H1 (cell line): Measurements from ENCODE around the gene ARHGEF26.

Experiments used
- CEBPB ChIP-seq: IDR thresholded peaks from 2 replicates; pipeline ENCODE4 v1.6.1; 2012; ENCODE audit warnings: low read depth, low read length
- EZH2 ChIP-seq: fragments of 200-600 bp; sonication (generic); IDR thresholded peaks from 2 replicates; pipeline ENCODE4 v1.7.1; 2012; ENCODE audit warnings: low read depth, mild to moderate bottlenecking, moderate library complexity, low read length, inconsistent platforms; ENCODE audit not compliant: severe bottlenecking
- GABPA ChIP-seq: IDR thresholded peaks from 2 replicates; pipeline ENCODE4 v1.6.1; 2011; ENCODE audit warnings: mild to moderate bottlenecking, low read length, moderate library complexity, borderline replicate concordance; ENCODE audit not compliant: insufficient read depth
- SIRT6 ChIP-seq: IDR thresholded peaks from one replicate; pipeline ENCODE4 v1.7.1; 2012; ENCODE audit warnings: low read length, inconsistent platforms
- SP1 ChIP-seq: IDR thresholded peaks from 2 replicates; pipeline ENCODE4 v1.6.1; 2011; ENCODE audit warnings: low read depth, low read length
- TF ChIP-seq, protein P1 (sequence below), 3 experiments: IDR thresholded peaks; 1 replicate in 2 of 3; 2 replicates in 1 of 3; pipeline versions ENCODE4 v1.5.1 to v1.6.1; 2011; ENCODE audit warnings: low read length in 3 of 3, mild to moderate bottlenecking in 3 of 3, inconsistent platforms in 2 of 3, low read depth in 1 of 3, moderate library complexity in 1 of 3; ENCODE audit not compliant: insufficient read depth in 1 of 3; ENCODE audit errors: control extremely low read depth in 1 of 3

DNA sequence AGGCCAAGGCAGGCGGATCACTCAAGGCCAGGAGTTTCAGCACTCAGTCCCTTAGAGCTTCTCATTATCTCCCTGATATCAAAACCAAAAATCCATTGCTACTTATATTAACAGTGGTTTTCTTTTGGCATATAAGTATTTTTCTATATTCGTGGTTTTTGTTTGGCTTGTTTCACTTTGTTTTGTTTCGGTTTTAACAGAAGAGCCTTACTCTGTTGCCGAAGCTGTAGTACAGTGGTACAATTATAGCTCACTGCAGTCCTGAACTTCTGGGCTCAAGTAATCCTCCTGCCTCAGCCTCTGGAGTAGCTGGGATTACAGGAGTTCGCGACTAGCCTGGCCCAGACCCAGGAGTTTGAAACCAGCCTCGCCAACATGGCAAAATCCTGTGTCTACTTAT lies 42.5 kb upstream of the ARHGEF26 start:
- TF ChIP-seq, protein P1, sequence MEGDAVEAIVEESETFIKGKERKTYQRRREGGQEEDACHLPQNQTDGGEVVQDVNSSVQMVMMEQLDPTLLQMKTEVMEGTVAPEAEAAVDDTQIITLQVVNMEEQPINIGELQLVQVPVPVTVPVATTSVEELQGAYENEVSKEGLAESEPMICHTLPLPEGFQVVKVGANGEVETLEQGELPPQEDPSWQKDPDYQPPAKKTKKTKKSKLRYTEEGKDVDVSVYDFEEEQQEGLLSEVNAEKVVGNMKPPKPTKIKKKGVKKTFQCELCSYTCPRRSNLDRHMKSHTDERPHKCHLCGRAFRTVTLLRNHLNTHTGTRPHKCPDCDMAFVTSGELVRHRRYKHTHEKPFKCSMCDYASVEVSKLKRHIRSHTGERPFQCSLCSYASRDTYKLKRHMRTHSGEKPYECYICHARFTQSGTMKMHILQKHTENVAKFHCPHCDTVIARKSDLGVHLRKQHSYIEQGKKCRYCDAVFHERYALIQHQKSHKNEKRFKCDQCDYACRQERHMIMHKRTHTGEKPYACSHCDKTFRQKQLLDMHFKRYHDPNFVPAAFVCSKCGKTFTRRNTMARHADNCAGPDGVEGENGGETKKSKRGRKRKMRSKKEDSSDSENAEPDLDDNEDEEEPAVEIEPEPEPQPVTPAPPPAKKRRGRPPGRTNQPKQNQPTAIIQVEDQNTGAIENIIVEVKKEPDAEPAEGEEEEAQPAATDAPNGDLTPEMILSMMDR (IDR thresholded peaks at IDR 0.05; ENCODE audit: control extremely low read depth in 1 of 3, insufficient read depth in 1 of 3, low read depth in 1 of 3, low read length in 3 of 3) = no peak
- no peak for TF ChIP-seq SP1
- TF ChIP-seq EZH2 = no peak
- no peak for TF ChIP-seq SIRT6
- TF ChIP-seq GABPA = no peak
- TF ChIP-seq CEBPB = no peak
